ENCODE results near the gene ZCCHC7. TPM values are rescaled to one million over a fixed set of nuclear protein-coding genes. Genes with fewer than 3 reads are reported as not detected.

The ZCCHC7 gene
- total RNA-seq, 2 donors from 2014 or later = 21.2 to 22.7 TPM

DNA sequence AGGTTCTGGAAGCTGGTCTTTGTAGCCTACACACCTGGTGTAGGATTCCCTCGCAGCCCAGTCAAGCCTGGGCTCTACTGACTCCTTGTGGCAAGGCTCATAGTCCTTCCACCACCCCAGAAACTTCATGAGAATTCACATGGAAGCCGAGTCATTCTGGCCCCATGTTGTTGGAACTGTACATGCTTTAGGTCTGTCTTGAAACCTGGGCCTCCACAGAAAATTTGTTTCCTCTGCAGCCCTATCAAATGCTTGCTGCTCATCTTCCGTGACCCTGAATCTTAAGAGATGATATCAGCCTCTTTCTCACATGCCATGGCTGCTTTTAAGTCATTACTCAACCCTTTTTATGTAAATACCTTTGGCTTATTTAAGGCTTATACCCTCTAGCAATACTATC lies 188.8 kb downstream of the ZCCHC7 start:
- TF ChIP-seq, protein P1, sequence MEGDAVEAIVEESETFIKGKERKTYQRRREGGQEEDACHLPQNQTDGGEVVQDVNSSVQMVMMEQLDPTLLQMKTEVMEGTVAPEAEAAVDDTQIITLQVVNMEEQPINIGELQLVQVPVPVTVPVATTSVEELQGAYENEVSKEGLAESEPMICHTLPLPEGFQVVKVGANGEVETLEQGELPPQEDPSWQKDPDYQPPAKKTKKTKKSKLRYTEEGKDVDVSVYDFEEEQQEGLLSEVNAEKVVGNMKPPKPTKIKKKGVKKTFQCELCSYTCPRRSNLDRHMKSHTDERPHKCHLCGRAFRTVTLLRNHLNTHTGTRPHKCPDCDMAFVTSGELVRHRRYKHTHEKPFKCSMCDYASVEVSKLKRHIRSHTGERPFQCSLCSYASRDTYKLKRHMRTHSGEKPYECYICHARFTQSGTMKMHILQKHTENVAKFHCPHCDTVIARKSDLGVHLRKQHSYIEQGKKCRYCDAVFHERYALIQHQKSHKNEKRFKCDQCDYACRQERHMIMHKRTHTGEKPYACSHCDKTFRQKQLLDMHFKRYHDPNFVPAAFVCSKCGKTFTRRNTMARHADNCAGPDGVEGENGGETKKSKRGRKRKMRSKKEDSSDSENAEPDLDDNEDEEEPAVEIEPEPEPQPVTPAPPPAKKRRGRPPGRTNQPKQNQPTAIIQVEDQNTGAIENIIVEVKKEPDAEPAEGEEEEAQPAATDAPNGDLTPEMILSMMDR (conservative IDR thresholded peaks at IDR 0.05) = peak; percentile 70
- Mint-ChIP-seq H3K9me3 (no peaks in the 10 kb centered on the region), H3K4me3 (no peak overlapping the region), H3K4me1 (no peaks in the 10 kb centered on the region), H3K27ac (peak overlapping the region; percentile 72), H3K36me3 (ENCODE audit: low read depth) (peaks cover 5% of the 10 kb centered on the region), H3K27me3 (ENCODE audit: insufficient read depth) (no peaks in the 10 kb centered on the region)
- peaks cover 3% of the 10 kb centered on the region for H3K36me3 ChIP-seq (ENCODE audit: control insufficient read depth, insufficient read depth, low read length)
- H3K4me3 ChIP-seq (ENCODE audit: low read length) = no peak overlapping the region
- H3K9me3 ChIP-seq (ENCODE audit: control insufficient read depth, low read length) = no peaks in the 10 kb centered on the region
- no peak overlapping the region for H3K9ac ChIP-seq (ENCODE audit: extremely low read depth, low read length, poor library complexity, severe bottlenecking)
- no peaks in the 10 kb centered on the region for H3K4me1 ChIP-seq (ENCODE audit: control insufficient read depth, insufficient read depth, low read length)
- H3K27me3 ChIP-seq (ENCODE audit: control insufficient read depth, insufficient read depth, low read length, poor library complexity, severe bottlenecking) = no peaks in the 10 kb centered on the region
- 98% methylated on average over 3 of the region's 3 CpGs for WGBS, 2 experiments (ENCODE audit: insufficient coverage in 1 of 2, insufficient read length in 1 of 2)
- no peak overlapping the region for H3K27ac ChIP-seq (ENCODE audit: low read depth, low read length)
- peak; percentile 69 for DNase-seq

DNA sequence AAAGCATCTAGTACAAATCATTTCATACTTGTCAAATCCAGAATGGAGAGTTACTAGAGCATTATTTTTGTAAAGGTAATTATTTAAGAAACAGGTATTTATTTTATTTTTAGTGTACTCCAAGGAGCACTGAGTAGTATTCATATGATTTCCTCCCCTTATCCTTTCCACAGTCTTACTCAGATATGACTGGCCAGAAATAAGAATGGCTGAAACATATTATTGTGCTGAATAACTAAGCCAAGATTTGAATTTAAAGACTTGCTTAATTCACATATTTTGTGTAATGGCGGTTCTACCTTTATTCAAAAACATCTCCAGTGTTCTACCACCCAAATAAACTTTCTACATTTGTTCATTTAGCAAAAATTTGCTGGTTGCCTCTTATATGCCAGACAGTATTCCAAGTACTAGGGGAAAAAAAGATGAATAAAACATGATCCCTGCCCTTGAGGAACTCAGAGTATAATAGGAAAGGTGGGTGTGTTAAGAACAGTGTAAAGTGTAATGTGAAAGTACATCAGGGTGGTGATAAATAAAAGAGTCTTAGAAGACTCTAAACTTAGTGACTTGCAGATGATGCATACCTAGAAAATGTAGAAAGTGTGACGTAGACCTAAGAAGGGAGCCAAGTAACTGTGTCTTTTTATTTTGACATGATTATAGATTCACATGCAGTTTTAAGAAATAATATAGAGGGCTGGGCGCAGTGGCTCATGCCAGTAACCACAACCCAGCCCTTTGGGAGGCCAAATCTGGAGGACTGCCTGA lies 191.7 kb downstream of the ZCCHC7 start:
- H3K9me3 ChIP-seq (ENCODE audit: control insufficient read depth, low read length) = no peaks in the 10 kb centered on the region
- Mint-ChIP-seq H3K9me3 (no peaks in the 10 kb centered on the region), H3K36me3 (ENCODE audit: low read depth) (peaks cover 3% of the 10 kb centered on the region), H3K27ac (no peak overlapping the region), H3K27me3 (ENCODE audit: insufficient read depth) (no peaks in the 10 kb centered on the region), H3K4me3 (no peak overlapping the region), H3K4me1 (no peaks in the 10 kb centered on the region)
- no peaks in the 10 kb centered on the region for H3K27me3 ChIP-seq (ENCODE audit: control insufficient read depth, insufficient read depth, low read length, poor library complexity, severe bottlenecking)
- H3K4me3 ChIP-seq (ENCODE audit: low read length) = no peak overlapping the region
- no peak overlapping the region for H3K27ac ChIP-seq (ENCODE audit: low read depth, low read length)
- no peak for DNase-seq
- no peak overlapping the region for H3K9ac ChIP-seq (ENCODE audit: extremely low read depth, low read length, poor library complexity, severe bottlenecking)
- H3K4me1 ChIP-seq (ENCODE audit: control insufficient read depth, insufficient read depth, low read length) = no peaks in the 10 kb centered on the region
- TF ChIP-seq, protein P1 (conservative IDR thresholded peaks at IDR 0.05) = no peak
- peaks cover 3% of the 10 kb centered on the region for H3K36me3 ChIP-seq (ENCODE audit: control insufficient read depth, insufficient read depth, low read length)
- 80 to 93% methylated on average over 1 to 3 of the region's 3 CpGs for WGBS, 2 experiments (ENCODE audit: insufficient coverage in 1 of 2, insufficient read length in 1 of 2)

DNA sequence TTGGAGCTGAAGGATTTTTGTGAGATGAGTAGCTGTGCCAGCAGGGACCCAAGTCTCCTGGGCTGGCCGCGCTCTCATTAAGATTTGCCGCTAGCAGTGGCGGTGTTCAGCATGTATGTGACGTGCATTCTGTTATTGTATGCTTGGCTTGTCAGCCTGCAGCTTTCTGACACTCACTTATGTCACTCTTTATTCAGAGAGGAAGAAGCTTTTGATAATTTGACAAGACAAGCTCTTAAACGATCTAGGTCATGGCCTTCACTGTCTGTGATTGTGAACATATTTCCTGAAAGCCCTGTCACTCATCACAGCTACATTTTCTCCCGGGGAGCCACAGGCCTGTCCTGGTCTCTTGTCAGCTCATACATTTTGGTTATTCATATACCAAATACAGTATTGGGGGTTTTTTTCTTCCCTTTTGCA lies 203.9 kb downstream of the ZCCHC7 start:
- Histone ChIP-seq H3K27ac (ENCODE audit: low read depth, low read length) (peak overlapping the region; percentile 95), H3K9me3 (ENCODE audit: control insufficient read depth, low read length) (no peaks in the 10 kb centered on the region), H3K4me3 (ENCODE audit: low read length) (no peak overlapping the region), H3K36me3 (ENCODE audit: control insufficient read depth, insufficient read depth, low read length) (no peaks in the 10 kb centered on the region), H3K4me1 (ENCODE audit: control insufficient read depth, insufficient read depth, low read length) (no peaks in the 10 kb centered on the region), H3K27me3 (ENCODE audit: control insufficient read depth, insufficient read depth, low read length, poor library complexity, severe bottlenecking) (no peaks in the 10 kb centered on the region), H3K9ac (ENCODE audit: extremely low read depth, low read length, poor library complexity, severe bottlenecking) (no peak overlapping the region)
- Mint-ChIP-seq H3K27me3 (ENCODE audit: insufficient read depth) (no peaks in the 10 kb centered on the region), H3K36me3 (ENCODE audit: low read depth) (peaks cover 5% of the 10 kb centered on the region), H3K4me3 (no peak overlapping the region), H3K4me1 (peaks cover 7% of the 10 kb centered on the region), H3K27ac (peak overlapping the region; percentile 6), H3K9me3 (no peaks in the 10 kb centered on the region)
- 76 to 89% methylated on average over 7 of the region's 7 CpGs for WGBS, 2 experiments (ENCODE audit: insufficient coverage in 1 of 2, insufficient read length in 1 of 2)
- TF ChIP-seq, protein P1 (conservative IDR thresholded peaks at IDR 0.05) = no peak
- DNase-seq = no peak

All from endodermal cell (in vitro differentiated cells).